ENCODE results near the gene DEFB123.

The DEFB123 gene

DNA sequence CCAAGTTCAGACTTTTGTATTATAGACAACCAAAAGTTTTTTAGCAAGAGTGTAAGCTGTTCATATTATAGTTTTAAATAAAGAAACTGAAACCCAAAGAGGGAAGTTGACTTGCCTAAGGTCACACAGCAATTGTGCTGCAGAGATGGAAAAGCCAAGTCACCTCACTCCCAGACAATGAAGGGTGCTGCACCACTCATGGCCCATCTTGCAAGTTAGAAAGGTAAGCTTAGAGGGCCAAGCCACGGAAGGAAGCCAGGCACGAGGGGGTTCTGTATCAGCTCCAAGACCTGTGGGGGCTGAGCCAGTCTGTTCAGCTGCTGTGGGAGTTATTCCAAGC is 33.6 kb downstream of the DEFB123 start:
- DNase-seq (ENCODE audit: low spot score) = no peak

DNA sequence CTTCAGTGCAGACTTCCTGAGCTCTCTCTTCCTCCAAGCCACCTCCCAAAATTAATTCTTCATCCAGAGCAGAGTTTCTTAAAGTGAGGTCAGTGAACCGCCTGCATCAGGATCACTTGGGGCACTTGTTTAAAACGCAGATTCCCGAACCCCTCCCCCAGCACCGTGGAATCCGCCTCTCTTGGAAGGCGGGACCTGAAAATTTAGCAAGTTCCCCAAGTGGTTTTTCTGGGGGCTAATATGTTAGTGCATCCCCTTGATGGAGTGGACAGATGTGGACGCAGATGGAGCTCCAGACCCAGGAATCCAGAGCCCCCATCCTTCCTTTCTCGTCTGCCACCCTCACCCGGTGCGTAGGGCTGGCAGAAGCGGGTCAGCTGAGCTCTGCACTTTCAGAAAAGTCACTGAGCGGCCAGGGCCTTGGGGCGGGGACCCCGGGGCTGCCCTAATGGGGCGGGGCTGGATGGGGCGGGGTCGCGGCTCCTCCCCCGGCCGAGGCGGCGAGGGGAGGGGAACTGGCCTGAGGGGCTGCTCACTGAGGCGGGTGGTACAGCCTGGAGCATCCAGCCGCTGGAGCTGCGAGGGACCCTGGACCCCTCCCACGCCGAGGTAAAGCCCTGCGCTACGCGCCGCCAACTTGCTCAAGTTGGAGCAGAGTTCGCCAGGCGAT is 34.5 kb downstream of the DEFB123 start, which contains the start of the genes DEFB124 and REM1:
DEFB124 (minus strand) TSS at position 370 of the 670 bp plus-strand sequence. CDS start 2,114 bp downstream, outside the sequence.
REM1 (plus strand) TSS at position 531 of the 670 bp plus-strand sequence. CDS start 1,158 bp downstream, outside the sequence.
- DNase-seq (ENCODE audit: low spot score) = no peak

DNA sequence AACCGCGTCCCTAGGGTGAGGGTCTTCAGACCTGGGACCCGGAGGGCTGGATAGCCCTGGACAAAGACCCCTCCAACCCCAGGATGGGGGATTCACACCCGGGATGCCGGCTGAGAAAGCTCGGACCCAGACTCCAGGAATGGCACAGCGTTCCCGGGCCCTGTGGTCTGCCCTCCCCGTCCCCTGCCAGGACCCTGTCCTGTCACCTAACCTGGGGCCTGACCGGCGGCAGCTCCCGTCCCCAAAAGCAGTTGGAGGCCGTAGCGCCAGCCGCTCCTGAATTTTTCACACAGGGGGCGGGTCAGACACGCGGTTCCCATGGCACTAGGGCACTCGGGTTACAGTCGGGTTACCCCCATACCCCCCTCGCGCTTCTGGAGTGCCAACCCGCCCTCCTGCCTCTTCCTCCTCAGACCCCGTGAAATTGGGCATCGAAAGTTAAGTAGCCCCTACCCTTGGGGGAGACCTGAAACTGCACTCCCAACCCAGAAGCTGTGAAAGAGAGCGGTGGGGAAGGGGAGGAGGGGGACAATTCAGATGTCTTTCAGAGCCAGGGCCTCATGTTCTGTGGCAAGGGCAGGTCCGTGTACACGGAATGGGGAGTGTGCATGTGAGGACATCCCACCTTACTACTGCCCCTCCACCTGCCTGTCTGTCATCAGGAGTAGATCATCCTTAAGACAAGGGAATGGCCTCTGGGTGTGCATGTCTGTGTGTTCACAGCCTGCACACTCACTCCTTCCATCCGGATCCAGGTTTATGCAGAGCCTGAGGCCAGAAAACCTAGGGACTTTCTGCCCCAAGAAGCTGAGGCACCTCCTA is 35.3 kb downstream of the DEFB123 start:
- no peak for DNase-seq (ENCODE audit: low spot score)

DNA sequence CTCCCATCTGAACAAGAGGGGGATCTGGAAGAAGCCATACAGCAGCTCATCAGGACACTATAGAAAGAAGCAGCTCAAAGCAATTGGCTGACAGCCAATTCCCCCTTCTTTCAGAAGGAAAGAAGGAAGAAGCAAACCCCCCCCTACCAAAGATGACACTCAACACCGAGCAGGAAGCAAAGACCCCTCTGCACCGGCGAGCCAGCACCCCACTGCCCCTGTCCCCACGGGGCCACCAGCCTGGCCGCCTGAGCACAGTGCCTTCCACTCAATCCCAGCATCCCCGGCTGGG is 35.8 kb downstream of the DEFB123 start:
- no peak for DNase-seq (ENCODE audit: low spot score)

DNA sequence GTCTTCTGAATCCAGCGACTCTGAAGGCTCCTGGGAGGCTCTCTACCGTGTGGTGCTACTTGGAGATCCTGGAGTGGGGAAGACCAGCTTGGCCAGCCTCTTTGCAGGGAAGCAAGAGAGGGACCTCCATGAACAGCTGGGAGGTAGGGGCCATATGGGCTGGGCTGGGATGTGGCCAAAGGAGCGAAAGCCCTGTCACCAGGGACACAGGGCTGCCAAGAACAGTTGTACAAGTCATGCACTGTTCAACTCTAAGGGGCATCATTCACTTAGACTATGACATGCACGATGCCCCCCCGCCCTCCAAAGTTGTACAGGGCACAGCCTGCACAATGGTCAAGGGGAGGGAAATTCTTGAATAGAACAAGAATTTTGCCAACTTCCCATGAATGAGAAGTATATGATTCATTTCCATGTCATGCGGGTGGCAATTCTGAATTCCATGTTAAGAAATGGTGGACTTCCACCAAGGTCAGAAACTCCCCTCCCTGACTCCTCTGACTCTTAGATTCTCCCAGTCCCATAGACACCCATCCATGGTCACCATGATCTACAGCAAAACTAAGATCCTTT is 36.3 kb downstream of the DEFB123 start:
- DNase-seq (ENCODE audit: low spot score) = no peak

- no peak for DNase-seq (ENCODE audit: low spot score)
These were observed 43.6 kb downstream of the DEFB123 start for GRCh38 chr20:31484001-31484400.

- no peak for DNase-seq (ENCODE audit: low spot score)
These were observed 45.3 kb downstream of the DEFB123 start for GRCh38 chr20:31485450-31486339.

DNA sequence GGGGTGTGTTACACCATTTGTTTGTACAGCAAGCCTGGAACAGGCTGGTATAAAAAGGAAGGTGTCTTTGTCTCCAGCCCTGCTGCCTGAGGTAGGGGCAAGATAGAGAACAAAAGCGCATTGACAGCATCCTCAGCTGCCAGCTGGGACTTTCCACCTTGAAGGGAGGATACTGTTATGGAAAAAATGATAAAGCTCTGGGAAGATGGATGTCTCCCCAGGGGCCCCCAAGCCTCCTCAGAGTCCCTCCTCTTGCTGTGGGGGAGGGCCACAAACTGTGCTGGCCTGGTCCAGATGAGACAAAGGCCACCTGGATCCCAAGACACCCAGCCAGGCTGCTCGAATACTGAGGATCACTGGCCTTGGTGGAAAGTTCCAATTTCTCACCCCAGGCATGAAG is 47.7 kb downstream of the DEFB123 start:
- no peak for DNase-seq (ENCODE audit: low spot score)

DNA sequence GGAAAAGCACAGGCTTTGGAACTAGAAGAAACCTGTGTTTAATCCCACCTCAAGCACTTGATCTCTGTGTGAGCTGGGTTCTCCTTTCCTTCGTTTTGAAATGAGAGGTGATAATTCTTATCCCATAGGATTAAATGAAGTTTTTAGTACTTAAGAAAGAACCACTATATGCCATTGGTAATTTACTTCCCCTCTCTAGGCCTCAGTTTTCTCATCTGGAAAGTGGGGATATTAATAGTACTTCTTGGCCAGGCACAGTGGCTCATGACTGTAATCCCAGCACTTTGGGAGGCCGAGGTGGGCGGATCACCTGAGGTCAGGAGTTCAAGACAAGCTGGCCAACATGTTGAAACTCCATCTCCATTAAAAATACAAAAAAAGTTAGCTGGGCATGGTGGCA is 48.7 kb downstream of the DEFB123 start:
- DNase-seq (ENCODE audit: low spot score) = no peak

DNA sequence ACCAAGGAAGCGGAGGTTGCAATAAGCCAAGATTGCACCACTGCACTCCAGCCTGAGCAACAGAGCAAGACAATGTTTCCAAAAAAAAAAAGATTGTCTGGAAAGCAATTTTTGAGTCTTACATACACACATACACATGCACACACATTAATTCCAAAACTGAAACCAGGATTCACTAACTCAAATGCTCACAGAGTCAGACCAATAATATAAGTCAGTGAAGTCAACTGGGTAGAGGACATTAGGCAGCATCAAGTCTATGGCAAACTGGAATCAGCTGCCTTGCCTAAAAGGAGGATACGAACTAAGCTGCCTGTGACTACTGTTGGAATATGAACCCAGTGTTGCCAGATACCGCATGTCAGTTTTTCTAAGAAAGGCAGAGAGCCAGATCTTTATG is 50.3 kb downstream of the DEFB123 start:
- no peak for DNase-seq (ENCODE audit: low spot score)

GRCh38 chr20:31494131-31494530 is 53.7 kb downstream of the DEFB123 start:
- peak; percentile 14 for DNase-seq (ENCODE audit: low spot score)

GRCh38 chr20:31496761-31497295 is 56.4 kb downstream of the DEFB123 start:
- DNase-seq (ENCODE audit: low spot score) = no peak

GRCh38 chr20:31497838-31498540 is 57.6 kb downstream of the DEFB123 start:
- DNase-seq (ENCODE audit: low spot score) = no peak
